Endothelial cell of umbilical vein (primary cell): ENCODE data around the gene PTOV1. TPM values are rescaled to one million over a fixed set of nuclear protein-coding genes. Genes with fewer than 3 reads are reported as not detected.

Experiments
- BruUV-seq: library from RNA; stranded (reverse); fragments of 400-500 nt; replicated peaks from 2 replicates; lab custom pipeline; 2021; lab: Mats Ljungman, UMichigan
- CTCF ChIA-PET: fragments of 300-600, 350-600 bp; sonication (Branson Sonifier 250); formaldehyde crosslinking; loops from one replicate; lab custom pipeline; 2021; ENCODE audit warnings: antibody characterized with exemption, inconsistent platforms; lab: Charles Lee
- POLR2A ChIA-PET: fragments of 300-600, 350-600 bp; sonication (Branson Sonifier 250); formaldehyde crosslinking; loops from one replicate; lab custom pipeline; 2021; ENCODE audit warnings: antibody characterized with exemption, inconsistent platforms; lab: Charles Lee
- DNase-seq: peaks from one replicate; pipeline ENCODE4 v3.0.0-alpha.2; 2011; ENCODE audit warnings: low read depth, low spot score
- FAIRE-seq: peaks from 2 replicates; lab custom pipeline; 2011; peaks lifted over from hg19 to GRCh38; lab: Jason Lieb, UNC
- H2AFZ ChIP-seq: 2 replicates; pipeline ENCODE4 v1.6.0; 2012; ENCODE audit warnings: low read depth, low read length, control low read depth, inconsistent platforms
- H3K27ac ChIP-seq: 2 replicates; pipeline ENCODE4 v1.5.1; 2011; ENCODE audit warnings: low read depth, mild to moderate bottlenecking, control low read depth, low read length, moderate library complexity; ENCODE audit not compliant: insufficient read depth
- H3K27me3 ChIP-seq, 2 experiments: 2 replicates each; pipeline versions ENCODE4 v1.6.0 to v1.6.1; 2011; ENCODE audit warnings: low read length in 2 of 2, mixed read lengths in 1 of 2; ENCODE audit not compliant: control insufficient read depth in 2 of 2, insufficient read depth in 2 of 2
- H3K36me3 ChIP-seq, 2 experiments: 2 replicates in 1 of 2; 3 replicates in 1 of 2; pipeline ENCODE4 v1.5.1; 2011; ENCODE audit warnings: low read length in 2 of 2, mild to moderate bottlenecking in 1 of 2, moderate library complexity in 1 of 2; ENCODE audit not compliant: control insufficient read depth in 2 of 2, insufficient read depth in 2 of 2; ENCODE audit errors: extremely low read depth in 1 of 2
- H3K4me1 ChIP-seq: 3 replicates; pipeline ENCODE4 v1.5.1; 2011; ENCODE audit warnings: mild to moderate bottlenecking, low read length; ENCODE audit not compliant: control insufficient read depth, insufficient read depth; ENCODE audit errors: extremely low read depth
- H3K4me2 ChIP-seq: 2 replicates; pipeline ENCODE4 v1.6.1; 2011; ENCODE audit warnings: low read length, control low read depth, mixed read lengths; ENCODE audit not compliant: insufficient read depth
- H3K4me3 ChIP-seq, 3 experiments: fragments of 200-600 bp in 1 of 3; sonication (generic), shearing (Covaris generic) in 1 of 3; replicated peaks in 1 of 3; 2 replicates each; pipeline ENCODE4 v1.5.1; 2011 to 2016; ENCODE audit warnings: control low read depth in 3 of 3, low read length in 3 of 3, mild to moderate bottlenecking in 2 of 3, inconsistent platforms in 1 of 3, low read depth in 1 of 3, moderate library complexity in 1 of 3; ENCODE audit not compliant: insufficient read depth in 1 of 3
- H3K79me2 ChIP-seq: 2 replicates; pipeline ENCODE4 v1.6.0; 2012; ENCODE audit warnings: low read length, inconsistent platforms; ENCODE audit not compliant: control insufficient read depth, insufficient read depth
- H3K9ac ChIP-seq: replicated peaks from 2 replicates; pipeline ENCODE3; 2011; ENCODE audit warnings: low read length, control low read depth; ENCODE audit not compliant: insufficient read depth; ENCODE audit errors: extremely low read depth
- H3K9me1 ChIP-seq: replicated peaks from 3 replicates; pipeline ENCODE4 v1.6.0; 2011; ENCODE audit warnings: mild to moderate bottlenecking, low read length; ENCODE audit not compliant: control insufficient read depth, insufficient read depth; ENCODE audit errors: extremely low read depth
- H3K9me3 ChIP-seq: replicated peaks from 2 replicates; pipeline ENCODE4 v1.5.1; 2012; ENCODE audit warnings: low read length, inconsistent platforms; ENCODE audit not compliant: control insufficient read depth, insufficient read depth
- H4K20me1 ChIP-seq: replicated peaks from 2 replicates; pipeline ENCODE3; 2011; ENCODE audit warnings: mild to moderate bottlenecking, low read length; ENCODE audit not compliant: control insufficient read depth, insufficient read depth; ENCODE audit errors: extremely low read depth
- EZH2 ChIP-seq: IDR thresholded peaks from 2 replicates; pipeline ENCODE4 v1.6.1; 2012; ENCODE audit warnings: borderline replicate concordance, low read depth, mild to moderate bottlenecking, moderate library complexity, low read length, inconsistent platforms; ENCODE audit not compliant: severe bottlenecking
- FOS ChIP-seq: IDR thresholded peaks from 2 replicates; pipeline ENCODE4 v1.6.1; 2011; ENCODE audit warnings: mild to moderate bottlenecking, low read length, moderate library complexity, borderline replicate concordance; ENCODE audit not compliant: insufficient read depth
- GATA2 ChIP-seq: IDR thresholded peaks from 2 replicates; pipeline ENCODE4 v1.7.0; 2011; ENCODE audit warnings: low read depth, mild to moderate bottlenecking, moderate library complexity, mixed read lengths, low read length; ENCODE audit not compliant: insufficient read length, insufficient read depth
- JUN ChIP-seq: IDR thresholded peaks from 2 replicates; pipeline ENCODE4 v1.6.1; 2011; ENCODE audit warnings: borderline replicate concordance, low read depth; ENCODE audit not compliant: insufficient read length, insufficient read depth
- MYC ChIP-seq: IDR thresholded peaks from one replicate; pipeline ENCODE4 v1.6.1; 2011; ENCODE audit warnings: mild to moderate bottlenecking, low read depth, low read length
- POLR2A ChIP-seq: IDR thresholded peaks from 2 replicates; pipeline ENCODE4 v1.6.1; 2012; ENCODE audit warnings: low read depth, mild to moderate bottlenecking, control low read depth, low read length
- POLR2AphosphoS5 ChIP-seq: IDR thresholded peaks from 2 replicates; pipeline ENCODE4 v1.6.1; 2012; ENCODE audit warnings: low read depth, mild to moderate bottlenecking, control low read depth, low read length, moderate library complexity; ENCODE audit not compliant: insufficient read depth
- dilution Hi-C: fragments of 300-500 bp; cut with MboI; formaldehyde crosslinking; loops from one replicate; pipeline ENCODE4 v1.15.0; 2019; ENCODE audit warnings: low sequenced_read_pairs; ENCODE audit not compliant: extremely low pct_ligation_motif_present
- intact Hi-C: fragments of 100-400 bp; cut with micrococcal nuclease; formaldehyde crosslinking; loops from one replicate; pipeline ENCODE4 v1.10.0; 2022
- polyA plus RNA-seq, 4 experiments: library from polyadenylated mRNA; depleted of rRNA in 3 of 4; stranded (reverse) in 3 of 4; unstranded in 1 of 4; fragments of >200 nt; gene quantifications; 2 replicates each; pipeline versions ENCODE4 v1.2.1 to v1.2.3, GENCODE V29; 2011 to 2012; ENCODE audit warnings: missing spikeins in 1 of 4
- total RNA-seq: library from RNA; stranded (reverse); gene quantifications from 2 replicates; pipeline ENCODE4 v1.2.3, GENCODE V29; 2021
- TF ChIP-seq, protein P1 (sequence below), 2 donors: IDR thresholded peaks; 1 replicate in 1 of 2; 2 replicates in 1 of 2; pipeline ENCODE4 v1.5.1; 2011; ENCODE audit warnings: low read length in 2 of 2, mild to moderate bottlenecking in 2 of 2, moderate library complexity in 2 of 2, control low read depth in 1 of 2, inconsistent platforms in 1 of 2, low read depth in 1 of 2; ENCODE audit not compliant: insufficient read depth in 1 of 2; ENCODE audit errors: extremely low read depth in 1 of 2
- TF ChIP-seq, protein P2 (sequence below): IDR thresholded peaks from 2 replicates; pipeline ENCODE4 v1.6.1; 2011; ENCODE audit not compliant: insufficient read depth, insufficient read length

The PTOV1 gene
- total and polyA plus RNA-seq, 2 donors (not counting 3 experiments of a cell fraction or from before 2014, with no cell fraction given) = 116 to 184 TPM

DNA sequence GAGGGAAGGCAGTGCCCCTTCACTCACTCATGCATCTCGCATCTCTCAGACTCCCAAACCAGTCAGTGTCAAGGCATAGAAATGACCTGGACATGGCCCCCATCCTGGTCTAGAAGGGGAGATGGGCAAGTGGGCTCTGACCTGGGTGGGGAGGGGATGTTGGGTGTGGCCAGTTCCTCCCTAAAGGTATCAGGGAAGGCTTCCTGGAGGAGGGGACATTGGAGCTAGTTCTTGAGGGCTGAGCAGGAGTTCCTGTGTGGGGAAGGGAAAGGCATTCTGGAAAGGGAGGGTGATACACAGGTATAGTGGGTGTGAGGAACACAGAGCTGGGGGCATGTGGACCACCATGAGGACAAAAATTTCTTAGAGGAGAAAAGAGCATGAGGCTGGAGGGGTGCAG, 41.8 kb downstream of the PTOV1 start:
- H2AFZ ChIP-seq = no peak overlapping the region
- H3K27ac ChIP-seq = no peak overlapping the region
- H3K9me3 ChIP-seq = no peaks in the 10 kb centered on the region
- no peaks in the 10 kb centered on the region for H3K79me2 ChIP-seq
- intact Hi-C loops = no loop called here
- H3K4me2 ChIP-seq = no peak overlapping the region
- no peaks in the 10 kb centered on the region for H4K20me1 ChIP-seq
- no peak for TF ChIP-seq GATA2
- no peak for TF ChIP-seq POLR2A
- no peak for TF ChIP-seq EZH2
- TF ChIP-seq POLR2AphosphoS5 = no peak
- TF ChIP-seq, protein P1, sequence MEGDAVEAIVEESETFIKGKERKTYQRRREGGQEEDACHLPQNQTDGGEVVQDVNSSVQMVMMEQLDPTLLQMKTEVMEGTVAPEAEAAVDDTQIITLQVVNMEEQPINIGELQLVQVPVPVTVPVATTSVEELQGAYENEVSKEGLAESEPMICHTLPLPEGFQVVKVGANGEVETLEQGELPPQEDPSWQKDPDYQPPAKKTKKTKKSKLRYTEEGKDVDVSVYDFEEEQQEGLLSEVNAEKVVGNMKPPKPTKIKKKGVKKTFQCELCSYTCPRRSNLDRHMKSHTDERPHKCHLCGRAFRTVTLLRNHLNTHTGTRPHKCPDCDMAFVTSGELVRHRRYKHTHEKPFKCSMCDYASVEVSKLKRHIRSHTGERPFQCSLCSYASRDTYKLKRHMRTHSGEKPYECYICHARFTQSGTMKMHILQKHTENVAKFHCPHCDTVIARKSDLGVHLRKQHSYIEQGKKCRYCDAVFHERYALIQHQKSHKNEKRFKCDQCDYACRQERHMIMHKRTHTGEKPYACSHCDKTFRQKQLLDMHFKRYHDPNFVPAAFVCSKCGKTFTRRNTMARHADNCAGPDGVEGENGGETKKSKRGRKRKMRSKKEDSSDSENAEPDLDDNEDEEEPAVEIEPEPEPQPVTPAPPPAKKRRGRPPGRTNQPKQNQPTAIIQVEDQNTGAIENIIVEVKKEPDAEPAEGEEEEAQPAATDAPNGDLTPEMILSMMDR (IDR thresholded peaks at IDR 0.05; ENCODE audit: extremely low read depth in 1 of 2, insufficient read depth in 1 of 2, low read depth in 1 of 2, low read length in 2 of 2) = no peak
- TF ChIP-seq, protein P2, sequence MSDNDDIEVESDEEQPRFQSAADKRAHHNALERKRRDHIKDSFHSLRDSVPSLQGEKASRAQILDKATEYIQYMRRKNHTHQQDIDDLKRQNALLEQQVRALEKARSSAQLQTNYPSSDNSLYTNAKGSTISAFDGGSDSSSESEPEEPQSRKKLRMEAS = no peak
- no peak for TF ChIP-seq FOS
- no peak for TF ChIP-seq JUN
- TF ChIP-seq MYC = no peak
- no peak overlapping the region for H3K9ac ChIP-seq
- ChIA-PET CTCF (no interaction called here), POLR2A (no interaction called here)
- dilution Hi-C loops = no loop called here
- no TSS peak for BruUV-seq
- peaks cover 16% of the 10 kb centered on the region for H3K4me1 ChIP-seq
- no peak overlapping the region for H3K4me3 ChIP-seq
- FAIRE-seq (no peak), DNase-seq (no peak)
- H3K27me3 ChIP-seq = no peaks in the 10 kb centered on the region
- no peaks in the 10 kb centered on the region for H3K36me3 ChIP-seq
- no peaks in the 10 kb centered on the region for H3K9me1 ChIP-seq
